ENCODE measurements around the gene C6orf62. TPM values are rescaled to one million over a fixed set of nuclear protein-coding genes. Genes with fewer than 3 reads are reported as not detected.
"Not testable (repeated sequence)": the region's sequence is repeated elsewhere in the genome, so short reads cannot be mapped to it uniquely, and the experiment has no call there.

C6orf62 gene
- total RNA-seq, 2 experiments from 2014 or later, result 130 to 134 TPM

DNA sequence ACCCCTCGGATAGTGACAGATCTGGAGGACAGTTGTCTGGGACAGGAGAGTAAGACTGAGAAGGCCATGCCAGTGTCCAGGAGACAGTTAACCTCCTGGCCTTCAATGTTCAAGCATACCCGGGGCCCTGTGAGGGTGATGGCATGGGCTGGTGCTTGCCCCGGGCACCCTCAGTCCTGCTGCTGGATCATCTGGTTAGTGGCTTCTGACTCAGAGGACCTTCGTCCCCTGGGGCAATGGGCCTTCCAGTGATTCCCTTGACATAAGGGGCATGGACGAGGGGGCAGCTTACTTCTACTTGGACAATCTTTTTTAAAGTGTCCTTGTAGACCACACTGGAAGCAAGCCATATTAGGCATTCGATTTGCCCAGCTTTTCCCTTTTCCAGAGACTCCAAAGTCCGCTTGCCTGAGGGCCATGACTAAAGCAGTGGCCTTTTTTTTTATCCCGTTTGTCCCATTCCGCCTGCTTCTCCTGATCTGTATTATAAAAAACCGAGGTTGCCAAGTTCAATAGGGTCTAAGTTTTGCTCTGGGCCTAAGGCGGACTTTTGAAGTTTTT, 40.1 kb downstream of the C6orf62 start:
- H3K36me3 Mint-ChIP-seq; CTCF ChIA-PET; DNase-seq; H3K27ac Mint-ChIP-seq; H3K9me3 Mint-ChIP-seq; H3K27me3 Mint-ChIP-seq; H3K4me3 Mint-ChIP-seq; intact Hi-C loops (cut with micrococcal nuclease); POLR2A ChIA-PET; H3K4me1 Mint-ChIP-seq (ENCODE audit: low read depth): not testable (repeated sequence)

- Mint-ChIP-seq H3K4me1 (ENCODE audit: low read depth) (peaks cover 6% of the 10 kb centered on the region), H3K27ac (no peak overlapping the region), H3K36me3 (peaks cover 30% of the 10 kb centered on the region), H3K9me3 (peaks cover 29% of the 10 kb centered on the region), H3K27me3 (no peaks in the 10 kb centered on the region), H3K4me3 (no peak overlapping the region)
- no peak for DNase-seq
- intact Hi-C loops (cut with micrococcal nuclease), result no loop called here
- CTCF ChIA-PET, result interaction anchor here (0.7 kb wide), 1 partner anchor 87 kb away, joined by 3 read pairs; no protein-coding TSS in a partner anchor
- POLR2A ChIA-PET, result no interaction called here
Measured at GRCh38 chr6:24673625-24674024, 45.3 kb downstream of the C6orf62 start.

DNA sequence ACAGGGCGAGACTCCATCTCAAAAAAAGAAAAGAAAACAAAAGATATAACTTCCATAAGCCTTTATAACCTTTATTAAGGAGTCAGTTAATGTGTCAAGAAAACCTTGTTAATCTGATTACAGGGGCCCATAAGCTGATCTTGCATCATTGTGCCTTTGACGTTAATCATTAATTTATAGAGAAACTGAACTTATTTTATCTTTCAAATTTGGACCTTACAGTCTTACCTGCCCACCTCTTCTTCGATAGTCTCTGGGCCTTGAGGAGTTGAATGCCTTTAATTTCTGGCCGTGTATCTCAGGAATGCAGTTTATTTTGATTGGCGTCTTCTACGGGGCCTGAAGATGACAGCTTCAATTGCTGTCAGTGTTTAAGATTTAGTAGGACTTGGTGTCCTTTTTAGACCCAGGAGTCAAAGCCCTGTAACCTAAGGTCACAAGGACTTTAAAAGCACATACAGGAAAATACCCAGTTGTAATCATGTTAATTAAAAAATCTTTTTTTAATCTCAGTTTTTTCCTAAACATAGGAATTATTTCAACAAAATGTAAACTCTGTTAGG, 46.3 kb downstream of the C6orf62 start:
- intact Hi-C loops (cut with micrococcal nuclease), result no loop called here
- peaks cover 29% of the 10 kb centered on the region for H3K9me3 Mint-ChIP-seq
- POLR2A ChIA-PET, result no interaction called here
- H3K4me1 Mint-ChIP-seq (ENCODE audit: low read depth), result peaks cover 14% of the 10 kb centered on the region
- H3K27ac Mint-ChIP-seq, result no peak overlapping the region
- DNase-seq, result no peak
- CTCF ChIA-PET, result interaction anchor here (0.9 kb wide), 1 partner anchor 94 kb away, joined by 3 read pairs; no protein-coding TSS in a partner anchor
- no peak overlapping the region for H3K4me3 Mint-ChIP-seq
- H3K27me3 Mint-ChIP-seq, result no peaks in the 10 kb centered on the region
- peaks cover 30% of the 10 kb centered on the region for H3K36me3 Mint-ChIP-seq

DNA sequence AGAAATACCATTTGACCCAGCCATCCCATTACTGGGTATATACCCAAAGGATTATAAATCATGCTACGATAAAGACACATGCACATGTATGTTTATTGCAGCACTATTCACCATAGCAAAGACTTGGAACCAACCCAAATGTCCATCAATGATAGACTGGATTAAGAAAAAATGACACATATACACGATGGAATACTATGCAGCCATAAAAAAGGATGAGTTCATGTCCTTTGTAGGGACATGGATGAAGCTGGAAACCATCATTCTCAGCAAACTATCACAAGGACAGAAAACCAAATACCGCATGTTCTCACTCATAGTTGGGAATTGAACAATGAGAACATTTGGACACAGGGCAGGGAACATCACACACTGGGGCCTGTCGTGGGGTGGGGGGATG, 47.9 kb downstream of the C6orf62 start:
- H3K27me3 Mint-ChIP-seq; H3K27ac Mint-ChIP-seq; H3K4me3 Mint-ChIP-seq; intact Hi-C loops (cut with micrococcal nuclease); POLR2A ChIA-PET; CTCF ChIA-PET; DNase-seq: not testable (repeated sequence)
- Mint-ChIP-seq H3K4me1 (ENCODE audit: low read depth) (peaks cover 20% of the 10 kb centered on the region), H3K36me3 (peaks cover 41% of the 10 kb centered on the region), H3K9me3 (peaks cover 29% of the 10 kb centered on the region)

DNA sequence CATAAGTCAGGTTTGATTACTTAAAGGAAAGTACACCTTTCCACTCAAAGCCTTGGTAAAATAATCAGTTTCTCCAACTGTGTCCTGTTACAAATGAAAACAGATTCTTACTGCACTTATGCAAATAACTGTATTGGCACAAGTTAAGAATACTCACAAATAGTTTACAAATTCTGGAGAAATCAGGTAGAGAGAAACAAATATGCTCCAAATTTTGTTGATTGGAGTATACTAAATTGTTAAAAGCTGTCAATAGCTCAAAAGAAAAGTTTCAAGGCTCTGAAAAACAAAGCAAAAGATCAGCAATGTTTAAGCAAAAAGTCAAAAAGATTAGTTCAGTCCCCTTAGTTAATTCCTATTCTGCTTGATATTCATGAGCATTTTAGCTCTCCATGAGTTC, 48.5 kb downstream of the C6orf62 start:
- H3K27me3 Mint-ChIP-seq; H3K4me3 Mint-ChIP-seq; H3K27ac Mint-ChIP-seq; intact Hi-C loops (cut with micrococcal nuclease); POLR2A ChIA-PET; DNase-seq: not testable (repeated sequence)
- Mint-ChIP-seq H3K4me1 (ENCODE audit: low read depth) (peaks cover 25% of the 10 kb centered on the region), H3K9me3 (peaks cover 29% of the 10 kb centered on the region), H3K36me3 (peaks cover 43% of the 10 kb centered on the region)
- CTCF ChIA-PET, result interaction anchor here (0.9 kb wide), 1 partner anchor 90 kb away, joined by 3 read pairs; no protein-coding TSS in a partner anchor

DNA sequence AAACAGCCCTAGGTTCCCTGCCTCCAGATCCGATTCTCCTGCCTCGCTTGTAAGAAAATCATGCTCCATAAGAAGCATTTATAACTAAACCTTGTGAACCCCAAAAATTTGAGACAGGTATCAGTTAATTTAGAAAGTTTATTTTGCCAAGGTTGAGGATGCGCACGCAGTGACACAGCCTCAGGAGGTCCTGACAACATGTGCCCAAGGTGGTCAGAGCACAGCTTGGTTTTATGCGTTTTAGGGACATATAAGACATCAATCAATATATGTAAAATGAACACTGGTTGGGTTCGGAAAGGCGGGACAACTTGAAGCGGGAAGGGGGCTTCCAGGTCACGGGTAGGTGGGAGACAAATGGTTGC, 50.0 kb downstream of the C6orf62 start:
- intact Hi-C loops (cut with micrococcal nuclease), result loop anchor here (10.0 kb wide), 1 partner anchor 174 kb away; the partner anchor contains the start of gene ALDH5A1
- H3K27me3 Mint-ChIP-seq, result no peaks in the 10 kb centered on the region
- H3K27ac Mint-ChIP-seq, result no peak overlapping the region
- H3K4me3 Mint-ChIP-seq, result no peak overlapping the region
- ChIA-PET CTCF (no interaction called here), POLR2A (no interaction called here)
- H3K4me1 Mint-ChIP-seq (ENCODE audit: low read depth), result peaks cover 39% of the 10 kb centered on the region
- peaks cover 48% of the 10 kb centered on the region for H3K36me3 Mint-ChIP-seq
- DNase-seq, result no peak
- peaks cover 29% of the 10 kb centered on the region for H3K9me3 Mint-ChIP-seq

GRCh38 chr6:24668066-24668996, 50.6 kb downstream of the C6orf62 start:
- DNase-seq, CTCF ChIA-PET, H3K27me3 Mint-ChIP-seq, POLR2A ChIA-PET, H3K27ac Mint-ChIP-seq: not testable (repeated sequence)
- Mint-ChIP-seq H3K4me1 (ENCODE audit: low read depth) (peaks cover 45% of the 10 kb centered on the region), H3K36me3 (peaks cover 54% of the 10 kb centered on the region), H3K4me3 (peak overlapping the region; percentile 95), H3K9me3 (peaks cover 23% of the 10 kb centered on the region)
- intact Hi-C loops (cut with micrococcal nuclease), result loop anchor here (10.0 kb wide), 1 partner anchor 174 kb away; the partner anchor contains the start of gene ALDH5A1

DNA sequence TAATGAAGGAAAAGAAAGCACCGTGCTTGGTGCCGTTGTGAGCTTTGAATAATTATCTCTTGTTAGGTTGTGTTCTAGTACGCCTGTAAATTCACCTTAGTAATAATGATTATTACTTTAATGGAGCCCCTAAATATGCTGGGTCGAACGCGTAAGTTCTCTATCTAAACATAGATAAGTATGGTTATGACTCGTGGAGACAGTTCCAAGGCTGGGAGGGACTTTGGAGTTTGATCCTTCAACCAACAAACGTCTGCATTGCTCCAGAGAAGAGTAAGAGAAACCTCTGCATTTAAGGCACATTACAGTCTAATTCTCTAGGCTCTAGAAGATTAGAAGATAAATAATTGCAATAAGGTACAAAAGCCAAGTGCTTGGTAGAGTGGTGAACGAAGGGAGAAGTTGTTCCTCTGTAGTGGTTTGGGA, 51.6 kb downstream of the C6orf62 start:
- Mint-ChIP-seq H3K36me3 (peaks cover 54% of the 10 kb centered on the region), H3K4me1 (ENCODE audit: low read depth) (peaks cover 49% of the 10 kb centered on the region), H3K27ac (peak overlapping the region; percentile 93), H3K27me3 (no peaks in the 10 kb centered on the region), H3K4me3 (peak overlapping the region; percentile 95), H3K9me3 (peaks cover 17% of the 10 kb centered on the region)
- intact Hi-C loops (cut with micrococcal nuclease), result loop anchor here (2.0 to 10.0 kb wide), 3 partner anchors 33 to 173 kb away; partner anchors contain the start of genes ALDH5A1 and GMNN
- ChIA-PET POLR2A (interaction anchor here (0.6 to 1.7 kb wide), 7 partner anchors 12 to 471 kb away, joined by 3 to 8 read pairs (median 3); partner anchors contain the start of gene C6orf62), CTCF (interaction anchor here (0.9 to 2.9 kb wide), 7 partner anchors 13 to 98 kb away, joined by 3 to 17 read pairs (median 4); no protein-coding TSS in a partner anchor)
- DNase-seq, result no peak

DNA sequence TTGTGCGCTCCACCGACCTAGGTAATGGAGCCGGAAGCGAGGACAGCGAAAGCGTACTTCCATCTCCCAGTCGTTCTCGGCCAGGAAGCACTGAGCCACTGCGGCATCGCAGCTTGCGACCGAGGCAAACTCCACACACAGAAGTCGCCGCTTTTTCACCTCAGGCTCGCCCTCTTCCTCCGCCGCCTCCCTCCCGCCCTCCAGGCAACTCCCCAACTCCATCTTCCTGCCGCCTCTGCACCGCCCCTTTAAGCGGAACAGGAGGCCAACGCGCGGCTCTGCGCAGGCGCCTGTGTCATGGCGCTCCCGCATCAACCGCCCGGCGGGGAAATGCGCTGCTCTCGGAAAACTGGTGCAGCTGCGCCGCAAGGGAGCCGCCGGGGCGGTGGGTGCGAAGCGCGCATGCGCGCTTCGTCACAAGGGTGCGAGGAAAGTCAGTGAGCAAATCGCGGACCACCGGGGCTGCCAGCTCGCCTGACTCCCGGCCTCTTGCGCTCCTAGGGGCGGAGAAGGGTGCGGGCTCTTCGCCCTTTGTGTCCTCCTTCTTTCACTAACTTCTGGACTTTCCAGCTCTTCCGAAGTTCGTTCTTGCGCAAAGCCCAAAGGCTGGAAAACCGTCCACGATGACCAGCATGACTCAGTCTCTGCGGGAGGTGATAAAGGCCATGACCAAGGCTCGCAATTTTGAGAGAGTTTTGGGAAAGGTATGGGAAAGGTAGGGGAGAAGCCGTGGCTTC, 52.1 kb downstream of the C6orf62 start, which contains the start of the genes ACOT13 and TDP2:
Gene ACOT13, plus strand, starts transcription at position 437 of the 737 bp plus-strand sequence. Its CDS starts 187 bp downstream, at position 624.
Gene TDP2, minus strand, starts transcription at position 259 of the 737 bp plus-strand sequence. Its CDS starts 37 bp downstream, at position 222.
- Mint-ChIP-seq H3K9me3 (peaks cover 17% of the 10 kb centered on the region), H3K27ac (peak within 1 kb of the TSS; percentile 93), H3K27me3 (no peaks in the 10 kb centered on the region), H3K36me3 (peaks cover 58% of the 10 kb centered on the region), H3K4me1 (ENCODE audit: low read depth) (peaks cover 53% of the 10 kb centered on the region), H3K4me3 (peak within 1 kb of the TSS; percentile 95)
- peak; percentile 98 for DNase-seq
- POLR2A ChIA-PET, result interaction anchor here (0.6 to 1.7 kb wide), 8 partner anchors 12 to 472 kb away, joined by 3 to 8 read pairs (median 3); partner anchors contain the start of gene C6orf62
- intact Hi-C loops (cut with micrococcal nuclease), result loop anchor here (1.0 to 10.0 kb wide), 6 partner anchors 21 to 172 kb away; partner anchors contain the start of genes ALDH5A1, GMNN and KIAA0319
- CTCF ChIA-PET, result interaction anchor here (0.9 to 2.9 kb wide), 8 partner anchors 13 to 307 kb away, joined by 3 to 17 read pairs (median 4); no protein-coding TSS in a partner anchor

DNA sequence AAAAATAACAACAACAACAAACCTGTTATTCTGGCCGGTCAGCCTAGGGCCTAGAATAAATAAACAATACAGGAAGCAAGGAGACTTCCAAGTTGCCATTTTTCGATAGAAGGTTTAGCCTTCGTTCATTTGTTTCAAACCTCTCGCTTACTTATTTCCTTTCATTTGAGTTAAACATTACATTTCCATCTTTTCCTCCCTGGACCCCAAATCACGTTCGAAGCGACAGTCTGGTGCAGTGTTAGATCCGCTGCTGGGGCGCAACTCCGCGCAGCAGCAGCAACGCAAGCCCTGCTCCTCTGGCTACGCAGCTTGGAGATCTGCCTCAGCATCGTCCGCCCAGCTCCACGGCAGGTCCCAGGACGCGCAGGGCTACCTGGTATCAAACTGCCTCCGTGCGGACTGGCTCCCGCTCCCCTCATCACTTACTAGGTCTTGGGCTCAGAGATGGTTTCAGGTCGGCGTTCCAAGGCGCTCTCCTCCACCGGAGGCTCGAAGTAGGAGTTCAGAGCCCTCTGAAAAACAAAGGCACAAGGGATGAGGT, 52.8 kb downstream of the C6orf62 start:
- H3K4me1 Mint-ChIP-seq (ENCODE audit: low read depth), result peaks cover 58% of the 10 kb centered on the region

More for the DNA sequence above, 52.8 kb downstream of the C6orf62 start:
- Mint-ChIP-seq H3K36me3 (peaks cover 59% of the 10 kb centered on the region), H3K27ac (peak overlapping the region; percentile 93), H3K27me3 (no peaks in the 10 kb centered on the region), H3K4me3 (peak overlapping the region; percentile 95), H3K9me3 (peaks cover 15% of the 10 kb centered on the region)
- intact Hi-C loops (cut with micrococcal nuclease), result loop anchor here (1.0 to 10.0 kb wide), 6 partner anchors 20 to 171 kb away; partner anchors contain the start of genes ALDH5A1, GMNN and KIAA0319
- POLR2A ChIA-PET, result interaction anchor here (0.6 to 1.7 kb wide), 7 partner anchors 20 to 473 kb away, joined by 3 to 8 read pairs (median 3); partner anchors contain the start of genes C6orf62 and KIAA0319
- no peak for DNase-seq
- CTCF ChIA-PET, result interaction anchor here (1.0 to 2.9 kb wide), 7 partner anchors 20 to 306 kb away, joined by 3 to 17 read pairs (median 4); partner anchors contain the start of gene KIAA0319
